Measurements from ENCODE around the gene PRDM15. TPM values are rescaled to one million over a fixed set of nuclear protein-coding genes. Genes with fewer than 3 reads are reported as not detected.
A peak's percentile ranks its signal among the peaks of the same experiment; 100 is the strongest.

Gene PRDM15
- total RNA-seq, 6 donors from 2014 or later, result 5.3 to 31.4 (median 7.4) TPM

DNA sequence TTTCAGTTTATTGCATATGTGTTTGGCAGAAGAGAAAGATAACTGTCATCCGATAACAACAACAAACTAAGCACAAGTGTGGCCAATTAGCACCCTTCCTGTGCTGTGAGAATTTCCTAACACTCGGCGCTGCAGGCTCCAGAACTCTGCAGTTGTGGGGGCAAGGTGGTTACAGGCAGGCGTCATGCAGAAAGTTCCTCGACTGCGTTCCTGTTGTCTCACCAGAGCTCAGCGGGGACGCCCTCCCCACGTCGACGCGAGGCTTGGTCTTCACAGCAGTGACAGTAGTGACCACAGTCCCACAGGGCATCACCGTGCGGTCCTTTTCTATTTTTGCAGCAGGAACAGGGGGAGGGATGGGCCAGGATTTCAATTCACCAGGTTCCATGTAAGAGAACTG lies 27.6 kb upstream of the PRDM15 start:
- H3K4me1 ChIP-seq, result no peaks in the 10 kb centered on the region
- WGBS, 2 donors, result 84 to 93% methylated on average over 14 of the region's 14 CpGs
- no peaks in the 10 kb centered on the region for H3K9me3 ChIP-seq
- peaks cover 11 to 68% (median 28%) of the 10 kb centered on the region in 4 donors for H3K36me3 ChIP-seq
- H3K27ac ChIP-seq, result no peak overlapping the region
- no peaks in the 10 kb centered on the region for H3K27me3 ChIP-seq
- H3K4me3 ChIP-seq, result no peak overlapping the region
- no peak for ATAC-seq (ENCODE audit: low FRiP score in 2 of 2)
- no peak for DNase-seq
- TF ChIP-seq, protein P1, sequence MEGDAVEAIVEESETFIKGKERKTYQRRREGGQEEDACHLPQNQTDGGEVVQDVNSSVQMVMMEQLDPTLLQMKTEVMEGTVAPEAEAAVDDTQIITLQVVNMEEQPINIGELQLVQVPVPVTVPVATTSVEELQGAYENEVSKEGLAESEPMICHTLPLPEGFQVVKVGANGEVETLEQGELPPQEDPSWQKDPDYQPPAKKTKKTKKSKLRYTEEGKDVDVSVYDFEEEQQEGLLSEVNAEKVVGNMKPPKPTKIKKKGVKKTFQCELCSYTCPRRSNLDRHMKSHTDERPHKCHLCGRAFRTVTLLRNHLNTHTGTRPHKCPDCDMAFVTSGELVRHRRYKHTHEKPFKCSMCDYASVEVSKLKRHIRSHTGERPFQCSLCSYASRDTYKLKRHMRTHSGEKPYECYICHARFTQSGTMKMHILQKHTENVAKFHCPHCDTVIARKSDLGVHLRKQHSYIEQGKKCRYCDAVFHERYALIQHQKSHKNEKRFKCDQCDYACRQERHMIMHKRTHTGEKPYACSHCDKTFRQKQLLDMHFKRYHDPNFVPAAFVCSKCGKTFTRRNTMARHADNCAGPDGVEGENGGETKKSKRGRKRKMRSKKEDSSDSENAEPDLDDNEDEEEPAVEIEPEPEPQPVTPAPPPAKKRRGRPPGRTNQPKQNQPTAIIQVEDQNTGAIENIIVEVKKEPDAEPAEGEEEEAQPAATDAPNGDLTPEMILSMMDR (IDR thresholded peaks at IDR 0.05), result no peak
- no peak for TF ChIP-seq POLR2A (IDR thresholded peaks at IDR 0.05)
- no peak for TF ChIP-seq EP300 (IDR thresholded peaks at IDR 0.05)
- no peak for TF ChIP-seq POLR2AphosphoS5 (IDR thresholded peaks at IDR 0.05)

DNA sequence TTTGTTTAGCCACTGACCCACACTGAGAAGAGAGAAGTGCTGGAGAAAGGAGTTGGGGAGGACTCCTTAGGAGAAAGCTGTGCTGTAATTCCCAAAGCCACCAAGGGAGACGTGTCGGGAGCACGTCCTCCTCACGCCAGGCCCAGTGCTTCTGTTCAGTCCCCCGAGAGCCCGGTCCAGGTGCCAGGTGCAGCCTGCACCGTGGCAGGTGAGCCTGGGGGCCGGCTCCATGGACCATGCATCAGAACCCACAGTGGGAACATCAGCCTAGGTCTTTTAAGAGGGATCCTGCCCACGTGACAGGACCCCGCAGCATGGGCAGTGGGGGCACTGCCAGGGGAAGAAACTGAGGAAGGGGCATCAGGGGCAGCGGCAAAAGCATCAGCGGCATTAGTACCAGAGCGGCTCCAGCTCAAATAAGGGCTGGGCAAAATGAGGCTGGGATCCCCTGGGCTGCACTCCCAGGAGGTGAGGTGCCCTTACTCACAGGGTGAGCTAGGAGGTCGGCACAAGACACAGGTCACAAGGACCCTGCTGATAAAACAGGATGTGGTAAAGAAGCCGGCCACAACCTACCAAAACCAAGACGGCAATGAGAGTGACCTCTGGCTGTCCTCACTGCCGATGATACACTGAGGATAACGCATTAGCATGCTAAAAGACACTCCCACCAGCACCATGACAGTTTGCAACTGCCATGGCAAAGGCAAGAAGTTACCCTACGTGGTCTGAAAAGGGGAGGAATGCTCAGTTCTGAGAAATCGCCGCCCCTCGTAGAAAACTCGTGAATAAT lies 24.6 kb upstream of the PRDM15 start:
- no peak overlapping the region for H3K27ac ChIP-seq
- H3K4me1 ChIP-seq, result no peaks in the 10 kb centered on the region
- H3K36me3 ChIP-seq, result peaks cover 10 to 78% (median 34%) of the 10 kb centered on the region in 4 donors
- H3K4me3 ChIP-seq, result no peak overlapping the region
- DNase-seq, result peak in 1 of 2 donors; percentile 61
- H3K9me3 ChIP-seq, result no peaks in the 10 kb centered on the region
- no peaks in the 10 kb centered on the region for H3K27me3 ChIP-seq
- TF ChIP-seq, protein P1 (IDR thresholded peaks at IDR 0.05), result no peak
- TF ChIP-seq EP300 (IDR thresholded peaks at IDR 0.05) (no peak), POLR2A (IDR thresholded peaks at IDR 0.05) (no peak), POLR2AphosphoS5 (IDR thresholded peaks at IDR 0.05) (no peak)
- 81 to 84% methylated on average over 21 to 23 of the region's 23 CpGs for WGBS, 2 donors
- ATAC-seq (ENCODE audit: low FRiP score in 2 of 2), result no peak

DNA sequence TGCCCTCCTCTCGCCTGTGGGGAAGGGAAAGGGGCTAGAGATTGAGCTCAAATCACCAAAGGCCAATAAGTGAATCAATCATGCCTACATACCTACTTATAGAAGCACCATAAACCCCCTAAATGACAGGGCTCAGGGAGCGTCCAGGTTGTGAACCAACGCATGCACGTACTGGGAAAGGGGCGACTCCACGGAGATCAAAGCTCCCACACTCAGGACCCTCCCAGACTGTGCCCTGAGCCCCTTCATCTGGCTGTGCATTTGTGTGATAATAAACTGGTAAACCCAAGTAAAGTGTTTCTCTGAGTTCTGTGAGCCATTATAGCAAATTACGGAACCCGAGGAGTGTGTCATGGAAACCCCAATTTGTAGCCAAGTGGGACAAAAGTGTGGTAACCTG lies 23.8 kb upstream of the PRDM15 start:
- Histone ChIP-seq H3K36me3 (peaks cover 10 to 83% (median 37%) of the 10 kb centered on the region in 4 donors), H3K27me3 (no peaks in the 10 kb centered on the region), H3K4me1 (no peaks in the 10 kb centered on the region), H3K9me3 (no peaks in the 10 kb centered on the region), H3K27ac (no peak overlapping the region), H3K4me3 (no peak overlapping the region)
- TF ChIP-seq POLR2A (IDR thresholded peaks at IDR 0.05) (no peak), POLR2AphosphoS5 (IDR thresholded peaks at IDR 0.05) (no peak), EP300 (IDR thresholded peaks at IDR 0.05) (no peak)
- TF ChIP-seq, protein P1 (IDR thresholded peaks at IDR 0.05), result no peak
- ATAC-seq (ENCODE audit: low FRiP score in 2 of 2) (no peak), DNase-seq (no peak)
- 94 to 95% methylated on average over 4 to 8 of the region's 8 CpGs for WGBS, 2 donors

DNA sequence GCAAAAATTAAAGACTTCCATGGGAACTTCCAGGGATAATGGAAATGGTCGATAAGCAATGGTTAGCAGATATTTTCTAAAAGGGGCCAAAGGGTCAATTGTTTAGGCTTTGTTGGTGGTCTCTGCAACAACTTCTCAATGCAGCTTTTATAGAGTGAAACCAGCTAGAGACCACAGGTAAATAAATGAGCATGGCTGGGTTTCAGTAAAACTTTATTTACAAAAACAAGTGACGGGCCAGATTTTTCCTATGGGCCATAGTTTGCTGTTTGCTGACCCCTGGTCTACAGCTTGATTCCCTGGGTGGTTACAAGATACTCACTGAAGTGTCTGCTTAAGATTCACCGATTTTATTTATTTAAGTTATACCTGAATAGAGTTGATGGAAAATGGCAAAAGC lies 22.6 kb upstream of the PRDM15 start:
- H3K27ac ChIP-seq, result no peak overlapping the region
- ATAC-seq (ENCODE audit: low FRiP score in 2 of 2) (no peak), DNase-seq (no peak)
- H3K27me3 ChIP-seq, result no peaks in the 10 kb centered on the region
- H3K9me3 ChIP-seq, result no peaks in the 10 kb centered on the region
- peaks cover 6 to 79% (median 32%) of the 10 kb centered on the region in 4 donors for H3K36me3 ChIP-seq
- TF ChIP-seq POLR2AphosphoS5 (IDR thresholded peaks at IDR 0.05) (no peak), EP300 (IDR thresholded peaks at IDR 0.05) (no peak), POLR2A (IDR thresholded peaks at IDR 0.05) (no peak)
- TF ChIP-seq, protein P1 (IDR thresholded peaks at IDR 0.05), result no peak
- no peak overlapping the region for H3K4me3 ChIP-seq
- no peaks in the 10 kb centered on the region for H3K4me1 ChIP-seq
- 90 to 94% methylated on average over 3 of the region's 3 CpGs for WGBS, 2 donors
